Skeletal muscle cell (primary cell): ENCODE results near the gene CBX8.

Experiments used
- DNase-seq: peaks from one replicate; pipeline ENCODE4 v3.0.0-alpha.2; 2010; ENCODE audit warnings: low read depth
- H3K4me3 ChIP-seq: 2 replicates; pipeline ENCODE4 v1.5.1; 2011; ENCODE audit warnings: low read depth, mild to moderate bottlenecking, control low read depth, low read length, moderate library complexity

CBX8 gene

GRCh38 chr17:79809530-79810129, 12.8 kb upstream of the CBX8 start:
- no peak for DNase-seq
- H3K4me3 ChIP-seq, result no peak overlapping the region

DNA sequence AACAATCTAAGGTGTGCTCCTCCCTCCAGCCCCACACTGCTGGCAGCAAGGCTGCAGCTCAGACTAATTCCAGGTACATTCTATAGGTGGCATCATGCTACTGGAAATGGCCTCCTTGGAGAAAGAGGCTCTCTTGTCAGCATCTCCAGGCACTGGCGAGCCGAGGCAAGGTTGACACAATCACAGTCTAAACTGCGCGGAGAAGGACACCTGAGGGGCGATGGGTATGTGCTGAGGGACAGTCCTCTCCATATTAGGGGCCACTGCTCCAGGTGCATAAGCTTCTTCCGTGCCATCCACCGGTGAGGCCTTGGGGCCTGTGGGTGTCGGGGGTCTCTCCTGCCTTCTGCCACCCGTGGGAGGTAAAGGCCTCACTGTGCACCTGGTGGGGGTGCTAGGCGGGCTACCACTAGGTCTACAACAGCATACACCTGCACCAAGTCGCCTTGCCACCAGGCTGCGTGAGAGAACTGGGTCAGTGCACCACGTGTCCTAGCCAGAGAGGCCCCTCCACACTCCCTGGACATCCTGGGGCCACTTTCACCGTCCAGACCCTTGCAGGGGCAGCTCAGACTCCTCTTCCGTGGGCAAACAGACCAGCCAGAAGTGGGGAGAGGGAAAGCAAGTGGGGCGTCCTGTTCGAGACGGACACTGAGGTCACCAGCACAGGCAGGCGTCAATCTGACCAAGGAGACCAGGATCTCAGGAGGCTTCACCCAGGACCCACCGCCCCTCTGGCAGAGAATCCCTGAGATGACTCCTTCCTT, 12.1 kb upstream of the CBX8 start:
- no peak for DNase-seq
- H3K4me3 ChIP-seq, result no peak overlapping the region

DNA sequence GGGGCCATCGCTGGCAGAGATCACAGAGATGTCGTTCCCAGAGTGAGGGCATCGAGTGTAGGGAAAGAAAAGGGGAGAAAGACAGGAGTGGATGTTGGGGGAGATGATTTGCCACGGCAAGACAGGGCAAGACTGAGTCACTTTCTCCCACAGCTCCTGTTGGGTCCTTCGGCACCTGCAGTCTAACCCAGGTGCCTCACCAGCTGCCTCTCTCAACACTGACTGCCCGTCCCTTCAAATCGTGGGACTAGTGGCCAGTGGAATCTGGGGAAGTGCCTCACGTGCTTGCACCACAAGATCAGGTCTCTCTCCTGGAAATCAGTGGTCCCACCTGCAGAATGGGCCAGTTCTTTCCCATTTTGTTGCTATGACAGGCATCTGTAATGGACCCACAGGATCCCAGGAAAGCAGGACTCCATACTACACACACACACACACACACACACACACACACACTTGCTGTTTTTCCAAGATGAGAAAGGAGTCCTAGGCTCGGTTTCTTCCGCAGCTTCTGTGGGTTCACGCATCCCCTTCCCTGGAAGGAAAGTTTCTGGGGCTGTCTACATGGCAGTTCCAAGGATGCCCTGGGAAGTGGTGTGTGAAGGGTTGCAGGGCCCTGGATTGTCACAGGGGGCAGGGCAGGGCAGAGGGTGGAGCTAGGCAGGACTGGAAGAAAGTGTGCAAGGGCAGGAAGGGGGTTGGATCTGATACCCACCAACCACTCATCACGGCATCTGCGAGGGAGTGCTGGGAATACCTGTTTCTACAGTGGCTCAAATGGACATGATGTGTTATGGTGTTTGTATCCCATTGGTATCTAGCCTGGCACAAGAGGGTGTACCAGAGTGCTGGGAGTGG, 10.2 kb upstream of the CBX8 start:
- H3K4me3 ChIP-seq, result no peak overlapping the region
- DNase-seq, result no peak

DNA sequence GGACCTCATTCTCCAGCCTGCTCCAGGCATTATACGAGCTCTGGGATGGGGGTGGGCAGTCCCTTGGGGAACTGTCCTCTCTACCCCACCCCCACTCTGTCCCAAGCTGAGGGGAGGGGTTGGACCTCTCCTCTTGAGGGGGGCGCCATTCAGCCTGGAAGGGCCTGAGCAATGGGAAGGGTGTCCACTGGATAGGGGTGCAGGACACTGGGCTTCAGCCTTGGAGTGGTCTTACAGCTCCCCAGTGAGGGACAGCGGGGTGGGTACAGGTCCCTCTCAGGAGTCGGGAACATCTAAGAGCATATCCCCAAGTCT, 9.5 kb upstream of the CBX8 start:
- DNase-seq, result no peak
- H3K4me3 ChIP-seq, result no peak overlapping the region

GRCh38 chr17:79804856-79805696, 8.2 kb upstream of the CBX8 start:
- no peak for DNase-seq
- no peak overlapping the region for H3K4me3 ChIP-seq

GRCh38 chr17:79803997-79804855, 7.3 kb upstream of the CBX8 start:
- peak overlapping the region; percentile 23 for H3K4me3 ChIP-seq
- DNase-seq, result no peak

DNA sequence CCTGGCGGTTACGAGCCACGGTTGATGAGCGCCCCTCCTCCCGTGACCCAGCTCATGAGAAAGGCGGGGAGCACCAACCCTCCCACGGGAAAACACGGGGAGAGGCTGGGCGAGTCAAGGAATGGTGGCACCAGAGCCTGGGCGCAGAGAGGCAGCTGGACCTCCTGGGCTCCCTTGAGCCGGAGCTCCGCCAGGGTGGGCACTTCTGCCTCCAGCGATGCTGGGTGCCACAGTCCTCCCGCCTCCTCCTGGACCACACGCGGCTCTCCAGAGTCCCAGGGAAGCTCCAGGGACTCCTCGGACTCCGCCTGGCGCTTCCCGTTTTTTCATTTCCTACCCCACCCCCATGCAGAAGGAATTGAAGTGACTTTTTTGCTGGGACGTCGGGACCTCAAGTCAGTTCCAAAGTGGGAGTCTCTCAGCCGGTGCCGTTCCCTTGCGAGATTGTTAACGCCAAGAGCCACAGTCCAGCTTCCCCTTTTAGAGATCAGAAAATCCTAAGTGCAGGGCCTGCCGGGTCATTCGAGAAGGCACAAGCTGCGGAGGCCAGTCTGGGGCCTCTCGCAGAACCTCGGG, 6.6 kb upstream of the CBX8 start:
- no peak for DNase-seq
- H3K4me3 ChIP-seq, result no peak overlapping the region

DNA sequence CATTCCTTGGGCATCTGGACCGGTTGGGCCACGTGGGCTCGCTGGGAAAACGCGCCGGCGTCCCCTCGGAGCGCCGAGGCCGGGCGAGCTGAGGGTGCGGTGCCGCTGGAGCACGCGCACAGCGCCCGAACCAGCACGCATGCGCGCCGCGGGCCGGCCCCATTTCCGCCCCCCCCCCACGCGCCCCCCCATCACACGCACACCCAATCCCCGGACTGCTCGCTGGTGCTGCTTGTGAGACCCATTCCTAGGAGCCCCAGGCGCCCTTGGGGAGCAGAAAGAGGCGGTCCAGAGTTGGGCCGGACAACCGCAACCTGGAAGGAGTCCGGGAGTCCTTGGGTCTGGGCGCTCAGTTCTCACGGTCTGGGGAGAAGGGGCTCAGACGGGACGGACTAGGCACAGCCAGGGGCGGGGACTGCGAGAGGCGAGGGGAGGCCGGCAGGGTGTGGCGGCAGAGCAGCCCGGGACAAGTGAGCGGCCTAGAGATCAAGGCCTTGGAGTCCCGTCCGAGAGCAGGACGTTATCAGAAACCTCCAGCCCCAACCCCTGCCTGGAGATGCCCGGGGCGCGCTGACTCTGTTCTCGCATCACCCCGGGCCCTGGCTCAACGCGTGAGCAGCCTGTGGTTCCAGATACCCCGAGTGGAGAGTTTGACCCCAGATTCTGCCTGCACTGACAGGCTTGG, 6.0 kb upstream of the CBX8 start:
- DNase-seq, result no peak
- H3K4me3 ChIP-seq, result no peak overlapping the region

GRCh38 chr17:79802039-79802735, 5.3 kb upstream of the CBX8 start:
- H3K4me3 ChIP-seq, result no peak overlapping the region
- no peak for DNase-seq

GRCh38 chr17:79801156-79802038, 4.5 kb upstream of the CBX8 start:
- H3K4me3 ChIP-seq, result no peak overlapping the region
- DNase-seq, result no peak

- no peak for DNase-seq
Measured at GRCh38 chr17:79800325-79801155, 3.7 kb upstream of the CBX8 start.

DNA sequence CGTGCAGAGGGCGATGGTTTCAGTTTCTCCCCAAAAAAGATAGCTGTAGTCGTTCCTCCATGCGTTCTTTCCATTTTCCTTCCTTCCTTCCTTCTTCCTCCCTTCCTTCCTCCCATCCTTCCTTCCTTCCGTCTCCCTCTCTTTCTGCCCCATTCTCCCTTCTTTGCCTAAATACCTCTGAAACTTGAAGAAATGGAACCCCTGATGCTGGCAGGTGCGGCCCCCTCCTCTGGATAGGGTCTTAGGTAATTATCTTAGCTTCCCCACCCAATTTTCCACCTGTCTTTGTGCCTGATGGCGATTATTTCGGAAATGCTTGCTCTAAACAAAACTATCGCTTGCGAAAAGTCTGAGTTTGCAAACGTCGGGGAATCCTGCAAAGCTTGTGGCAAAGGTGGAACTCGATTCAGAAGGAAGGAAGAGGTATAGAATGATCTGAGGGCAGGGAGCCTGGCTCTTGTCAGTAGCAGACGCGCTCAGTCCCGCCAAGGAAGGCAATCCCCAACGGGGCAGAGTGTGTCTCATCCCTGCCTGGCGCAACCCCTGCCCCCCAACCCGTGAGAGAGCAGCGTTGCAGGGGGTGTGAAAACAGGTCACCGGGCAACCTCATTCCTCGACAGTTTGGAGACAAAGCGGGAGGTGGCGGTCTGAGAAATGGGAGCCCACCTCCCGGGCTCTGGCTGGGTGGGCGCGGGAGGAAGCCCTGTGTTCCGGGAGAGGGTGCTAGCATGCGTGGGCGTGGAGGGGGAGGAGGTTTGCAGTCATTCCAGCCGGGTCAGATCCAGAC, 2.9 kb upstream of the CBX8 start:
- DNase-seq, result no peak

More at GRCh38 chr17:79800325-79801155, 3.7 kb upstream of the CBX8 start:
- no peak overlapping the region for H3K4me3 ChIP-seq

GRCh38 chr17:79799174-79799537, 2.3 kb upstream of the CBX8 start:
- H3K4me3 ChIP-seq, result no peak overlapping the region
- no peak for DNase-seq

More for the DNA sequence above, 2.9 kb upstream of the CBX8 start:
- H3K4me3 ChIP-seq, result no peak overlapping the region

DNA sequence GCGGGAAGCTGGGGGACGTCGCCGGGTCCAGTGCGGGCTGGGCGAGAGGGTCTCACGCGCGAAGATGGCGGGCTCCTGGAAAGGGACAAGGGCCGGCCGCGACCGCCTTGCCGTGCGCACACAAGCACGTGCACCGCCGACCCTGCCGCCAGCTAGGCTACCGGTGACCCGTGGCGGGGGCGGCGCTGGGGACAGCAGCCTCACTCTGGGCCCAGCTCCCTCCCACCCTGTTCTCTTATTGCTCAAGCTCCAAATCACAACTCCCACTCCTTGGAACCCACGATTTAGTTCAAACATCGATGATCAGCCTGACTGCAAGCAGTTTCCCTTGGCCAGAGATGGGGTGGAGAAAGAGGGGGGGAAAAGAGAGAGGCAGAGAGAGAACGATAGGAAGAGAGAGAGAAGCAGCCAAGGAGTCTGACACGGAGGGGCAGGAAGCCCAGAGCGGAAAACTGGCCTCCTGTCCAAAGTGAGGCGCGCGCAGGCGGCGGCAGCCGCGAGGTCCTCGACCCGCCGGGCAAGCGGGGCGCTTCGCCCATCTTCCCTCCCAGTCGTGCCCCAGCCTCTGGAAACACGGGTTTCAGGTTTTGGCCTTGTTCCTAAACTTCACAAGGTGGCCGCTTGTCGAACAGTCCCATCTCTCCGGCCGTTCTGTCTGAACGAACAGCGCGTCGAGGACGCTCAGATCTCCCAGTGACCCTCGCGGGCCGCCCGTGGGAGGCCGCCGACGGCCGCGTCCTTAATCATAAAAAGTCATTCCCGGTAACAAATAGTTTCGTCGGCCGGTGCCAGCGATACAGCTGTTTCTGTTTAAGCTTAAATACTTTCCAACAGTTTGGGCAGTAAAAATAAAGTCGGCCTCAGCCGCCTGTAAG, 1.7 kb upstream of the CBX8 start:
- peak overlapping the region; percentile 52 for H3K4me3 ChIP-seq
- DNase-seq, result no peak
